Suprapubic skin (tissue), 4 donors: ENCODE measurements around the gene ADCYAP1R1.

ENCODE experiments used
- EP300 ChIP-seq: sonication (generic); formaldehyde crosslinking; IDR thresholded peaks from one replicate; pipeline ENCODE4 v1.6.1; 2017; ENCODE audit warnings: antibody characterized with exemption
- POLR2A ChIP-seq, 2 donors: fragments of 450-650 bp; IDR thresholded peaks; one replicate each; pipeline ENCODE4 v1.6.1; 2017; ENCODE audit warnings: antibody characterized with exemption in 2 of 2, mild to moderate bottlenecking in 2 of 2, moderate library complexity in 2 of 2
- POLR2AphosphoS5 ChIP-seq, 3 donors: sonication (generic); formaldehyde crosslinking; IDR thresholded peaks; one replicate each; pipeline ENCODE4 v1.6.1; 2017; ENCODE audit warnings: antibody characterized with exemption in 3 of 3
- TF ChIP-seq, protein P1 (sequence below), 2 donors: fragments of 200-600 bp in 1 of 2; fragments of 450-650 bp in 1 of 2; sonication (generic) in 1 of 2; IDR thresholded peaks; one replicate each; pipeline ENCODE4 v1.5.1; 2016 to 2019; ENCODE audit warnings: antibody characterized with exemption in 2 of 2, mild to moderate bottlenecking in 1 of 2, moderate library complexity in 1 of 2

DNA sequence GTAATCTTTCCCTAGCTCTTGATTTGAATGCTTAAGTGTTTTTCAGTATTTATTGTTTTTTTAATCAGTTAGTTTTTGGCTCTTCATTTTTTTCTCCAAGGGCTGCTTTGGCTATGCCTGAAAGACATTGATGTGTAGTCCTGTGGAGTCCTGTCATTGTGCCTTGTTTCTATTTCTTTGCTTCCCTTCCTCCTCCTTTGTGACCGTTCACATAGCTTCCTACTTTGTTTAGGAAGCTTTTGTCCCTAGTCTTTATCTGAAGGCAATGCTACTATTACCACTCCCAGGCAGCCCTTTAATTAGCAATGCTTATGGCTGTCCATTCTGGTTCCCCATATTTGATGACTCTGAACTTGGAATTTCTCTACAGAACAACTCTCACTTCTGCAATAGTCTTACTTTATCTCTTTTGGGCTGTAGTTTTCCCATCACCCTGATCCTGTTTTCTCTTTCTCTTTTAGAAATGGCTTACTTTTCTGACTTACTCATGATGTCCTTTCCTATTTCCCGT, 39.9 kb downstream of the ADCYAP1R1 start:
- TF ChIP-seq, protein P1, sequence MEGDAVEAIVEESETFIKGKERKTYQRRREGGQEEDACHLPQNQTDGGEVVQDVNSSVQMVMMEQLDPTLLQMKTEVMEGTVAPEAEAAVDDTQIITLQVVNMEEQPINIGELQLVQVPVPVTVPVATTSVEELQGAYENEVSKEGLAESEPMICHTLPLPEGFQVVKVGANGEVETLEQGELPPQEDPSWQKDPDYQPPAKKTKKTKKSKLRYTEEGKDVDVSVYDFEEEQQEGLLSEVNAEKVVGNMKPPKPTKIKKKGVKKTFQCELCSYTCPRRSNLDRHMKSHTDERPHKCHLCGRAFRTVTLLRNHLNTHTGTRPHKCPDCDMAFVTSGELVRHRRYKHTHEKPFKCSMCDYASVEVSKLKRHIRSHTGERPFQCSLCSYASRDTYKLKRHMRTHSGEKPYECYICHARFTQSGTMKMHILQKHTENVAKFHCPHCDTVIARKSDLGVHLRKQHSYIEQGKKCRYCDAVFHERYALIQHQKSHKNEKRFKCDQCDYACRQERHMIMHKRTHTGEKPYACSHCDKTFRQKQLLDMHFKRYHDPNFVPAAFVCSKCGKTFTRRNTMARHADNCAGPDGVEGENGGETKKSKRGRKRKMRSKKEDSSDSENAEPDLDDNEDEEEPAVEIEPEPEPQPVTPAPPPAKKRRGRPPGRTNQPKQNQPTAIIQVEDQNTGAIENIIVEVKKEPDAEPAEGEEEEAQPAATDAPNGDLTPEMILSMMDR (IDR thresholded peaks at IDR 0.05): no peak
- no peak for TF ChIP-seq POLR2A (IDR thresholded peaks at IDR 0.05)
- no peak for TF ChIP-seq EP300
- TF ChIP-seq POLR2AphosphoS5 (IDR thresholded peaks at IDR 0.05): no peak
